Stimulated activated CD8-positive, alpha-beta memory T cell treated with anti-CD3 and anti-CD28 coated beads, Interleukin-2, amount 100 ng/mL, for 48 hours (primary cell): Measurements from ENCODE around the gene SMCO1.
"Not testable (repeated sequence)": the region's sequence is repeated elsewhere in the genome, so short reads cannot be mapped to it uniquely, and the experiment has no call there.

Experiments
- DNase-seq, 2 donors: peaks; one replicate each; pipeline ENCODE4 v3.0.0-alpha.2; 2020; ENCODE audit warnings: low read depth in 2 of 2

The SMCO1 gene

DNA sequence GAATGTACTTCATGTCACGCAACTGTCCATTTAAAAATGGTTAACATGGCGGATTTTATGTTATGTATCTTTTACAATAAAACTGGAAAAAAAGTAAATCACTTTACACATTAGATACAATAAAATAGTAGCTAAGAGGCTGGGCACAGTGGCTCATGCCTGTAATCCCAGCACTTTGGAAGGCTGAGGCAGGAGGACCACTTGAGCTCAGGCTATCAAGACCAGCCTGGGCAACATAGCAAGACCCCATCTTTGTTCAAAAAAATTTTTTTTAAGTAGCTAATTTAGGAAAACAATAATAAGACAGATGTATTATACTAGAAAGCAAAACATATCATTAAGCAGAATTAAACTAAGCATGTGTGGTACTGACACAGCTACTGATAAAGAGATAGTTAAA is 23.1 kb downstream of the SMCO1 start:
- no peak for DNase-seq

DNA sequence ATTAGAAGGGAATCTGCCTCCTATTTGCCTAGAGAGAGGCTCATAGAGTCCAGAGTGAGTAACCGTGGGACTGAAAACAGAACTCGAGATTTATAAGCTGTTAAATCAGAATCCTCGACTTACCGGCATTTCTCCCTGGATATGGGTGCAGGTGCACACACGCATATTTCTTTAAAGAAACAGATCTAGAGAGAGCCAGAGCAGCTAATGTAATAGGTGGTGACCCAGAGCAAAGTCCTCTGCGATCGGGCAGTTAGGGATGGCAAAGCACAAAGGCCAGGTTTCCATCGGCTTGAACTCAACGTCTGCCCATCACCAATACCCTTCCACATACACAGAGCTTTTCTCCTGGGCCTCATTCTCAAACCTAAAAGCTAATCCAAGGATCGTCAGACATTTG is 25.4 kb downstream of the SMCO1 start:
- no peak for DNase-seq

DNA sequence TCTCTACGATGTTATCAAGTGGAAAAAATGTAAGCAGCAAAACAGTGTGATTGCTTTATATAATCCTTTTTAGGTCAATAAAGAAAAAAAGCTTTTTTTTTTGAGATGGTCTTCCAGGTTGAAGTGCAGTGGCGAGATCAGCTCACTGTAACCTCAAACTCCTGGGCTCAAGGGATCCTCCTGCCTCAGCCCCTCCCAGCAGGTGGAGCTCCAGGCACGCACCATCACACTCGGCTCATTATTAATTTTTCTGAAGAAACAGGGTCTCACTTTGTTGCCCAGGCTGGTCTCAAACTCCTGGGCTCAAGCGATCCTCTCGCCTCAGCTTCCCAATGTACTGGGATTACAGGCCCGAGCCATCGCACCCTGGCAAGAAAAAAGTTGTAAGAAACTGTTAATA is 28.9 kb downstream of the SMCO1 start:
- DNase-seq = no peak

DNA sequence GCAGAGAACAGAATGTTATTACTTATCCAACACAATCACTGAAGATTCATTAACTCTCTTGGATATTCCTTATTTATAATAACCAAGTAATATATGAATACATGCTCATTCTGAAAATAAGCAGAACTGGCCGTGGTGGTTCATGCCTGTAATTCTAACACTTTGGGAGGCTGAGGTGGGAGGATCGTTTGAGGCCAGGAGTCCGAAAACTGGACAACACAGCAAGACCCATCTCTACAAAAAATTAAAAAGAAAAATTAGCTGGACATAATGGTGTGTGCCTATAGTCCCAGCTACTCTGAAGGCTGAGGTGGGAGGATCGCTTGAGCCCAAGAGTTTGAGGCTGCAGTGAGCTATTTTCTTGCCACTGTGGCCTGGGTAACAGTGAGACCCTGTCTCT is 37.5 kb downstream of the SMCO1 start:
- DNase-seq = no peak

- no peak for DNase-seq
Measured at GRCh38 chr3:196472286-196472685, 42.9 kb downstream of the SMCO1 start.

- DNase-seq = no peak
Measured at GRCh38 chr3:196471551-196471950, 43.6 kb downstream of the SMCO1 start.

- not testable (repeated sequence) for DNase-seq
Measured at GRCh38 chr3:196470182-196470581, 45.0 kb downstream of the SMCO1 start.

GRCh38 chr3:196463804-196464203 is 51.3 kb downstream of the SMCO1 start:
- no peak for DNase-seq

DNA sequence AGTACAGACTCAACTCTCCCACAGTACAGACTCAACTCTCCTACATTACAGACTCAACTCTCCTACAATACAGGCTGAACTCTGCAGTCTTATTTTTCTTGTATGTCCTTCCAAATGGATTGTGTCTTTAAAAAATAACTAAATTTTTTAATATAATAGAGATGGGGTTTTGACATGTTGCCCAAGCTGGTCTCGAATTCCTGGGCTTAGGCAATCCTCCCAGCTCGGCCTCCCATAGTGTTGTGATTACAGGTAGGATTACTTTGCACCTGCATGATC is 51.7 kb downstream of the SMCO1 start:
- no peak for DNase-seq

DNA sequence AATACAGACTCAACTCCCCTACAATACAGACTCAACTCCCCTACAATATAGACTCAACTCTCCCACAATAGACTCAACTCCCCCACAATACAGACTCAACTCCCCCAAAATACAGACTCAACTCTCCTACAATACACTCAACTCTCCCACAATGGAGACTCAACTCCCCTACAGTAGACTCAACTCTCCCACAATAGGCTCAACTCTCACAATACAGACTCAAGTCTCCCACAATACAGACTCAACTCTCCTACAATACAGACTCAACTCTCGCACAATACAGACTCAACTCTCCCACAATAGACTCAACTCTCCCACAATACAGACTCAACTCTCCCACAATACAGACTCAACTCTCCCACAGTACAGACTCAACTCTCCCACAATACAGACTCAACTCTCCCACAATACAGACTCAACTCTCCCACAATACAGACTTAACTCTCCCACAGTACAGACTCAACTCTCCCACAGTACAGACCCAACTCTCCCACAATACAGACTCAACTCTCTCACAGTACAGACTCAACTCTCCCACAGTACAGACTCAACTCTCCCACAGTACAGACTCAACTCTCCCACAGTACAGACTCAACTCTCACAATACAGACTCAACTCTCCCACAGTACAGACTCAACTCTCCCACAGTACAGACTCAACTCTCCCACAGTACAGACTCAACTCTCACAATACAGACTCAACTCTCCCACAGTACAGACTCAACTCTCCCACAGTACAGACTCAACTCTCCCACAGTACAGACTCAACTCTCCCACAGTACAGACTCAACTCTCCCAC is 52.3 kb downstream of the SMCO1 start:
- not testable (repeated sequence) for DNase-seq

GRCh38 chr3:196458063-196458462 is 57.1 kb downstream of the SMCO1 start:
- DNase-seq = no peak

DNA sequence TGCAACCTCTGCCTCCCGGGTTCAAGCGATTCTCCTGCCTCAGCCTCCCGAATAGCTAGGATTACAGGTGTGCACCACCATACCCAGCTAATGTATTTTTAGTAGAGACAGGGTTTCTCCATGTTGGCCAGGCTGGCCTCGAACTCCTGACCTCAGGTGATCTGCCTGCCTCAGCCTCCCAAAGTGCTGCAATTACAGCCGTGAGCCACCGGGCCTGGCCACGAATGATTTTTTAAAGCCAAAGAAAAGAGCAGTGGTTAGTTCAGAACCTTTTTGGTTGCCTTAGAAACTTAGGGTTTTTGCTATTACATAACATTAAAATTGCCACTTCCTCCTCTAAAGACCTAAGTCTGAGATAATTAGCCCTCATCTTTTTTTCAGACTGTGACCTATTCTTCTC is 57.7 kb downstream of the SMCO1 start:
- DNase-seq = not testable (repeated sequence)
